Keratinocyte (primary cell): Measurements from ENCODE around the gene TRMT1.

ENCODE experiments used
- EZH2 ChIP-seq: IDR thresholded peaks from one replicate; pipeline ENCODE4 v1.6.1; 2012; ENCODE audit warnings: inconsistent platforms, mild to moderate bottlenecking, low read length, moderate library complexity
- TF ChIP-seq, protein P1 (sequence below), 3 experiments: IDR thresholded peaks in 1 of 3; conservative IDR thresholded peaks in 1 of 3; optimal IDR thresholded peaks in 1 of 3; 2 replicates in 2 of 3; 3 replicates in 1 of 3; pipeline versions ENCODE3 to v1.5.1; 2011; ENCODE audit warnings: low read length in 3 of 3, mild to moderate bottlenecking in 3 of 3, moderate library complexity in 2 of 3, control low read depth in 1 of 3, inconsistent platforms in 1 of 3; ENCODE audit not compliant: insufficient read depth in 2 of 3; ENCODE audit errors: extremely low read depth in 1 of 3

DNA sequence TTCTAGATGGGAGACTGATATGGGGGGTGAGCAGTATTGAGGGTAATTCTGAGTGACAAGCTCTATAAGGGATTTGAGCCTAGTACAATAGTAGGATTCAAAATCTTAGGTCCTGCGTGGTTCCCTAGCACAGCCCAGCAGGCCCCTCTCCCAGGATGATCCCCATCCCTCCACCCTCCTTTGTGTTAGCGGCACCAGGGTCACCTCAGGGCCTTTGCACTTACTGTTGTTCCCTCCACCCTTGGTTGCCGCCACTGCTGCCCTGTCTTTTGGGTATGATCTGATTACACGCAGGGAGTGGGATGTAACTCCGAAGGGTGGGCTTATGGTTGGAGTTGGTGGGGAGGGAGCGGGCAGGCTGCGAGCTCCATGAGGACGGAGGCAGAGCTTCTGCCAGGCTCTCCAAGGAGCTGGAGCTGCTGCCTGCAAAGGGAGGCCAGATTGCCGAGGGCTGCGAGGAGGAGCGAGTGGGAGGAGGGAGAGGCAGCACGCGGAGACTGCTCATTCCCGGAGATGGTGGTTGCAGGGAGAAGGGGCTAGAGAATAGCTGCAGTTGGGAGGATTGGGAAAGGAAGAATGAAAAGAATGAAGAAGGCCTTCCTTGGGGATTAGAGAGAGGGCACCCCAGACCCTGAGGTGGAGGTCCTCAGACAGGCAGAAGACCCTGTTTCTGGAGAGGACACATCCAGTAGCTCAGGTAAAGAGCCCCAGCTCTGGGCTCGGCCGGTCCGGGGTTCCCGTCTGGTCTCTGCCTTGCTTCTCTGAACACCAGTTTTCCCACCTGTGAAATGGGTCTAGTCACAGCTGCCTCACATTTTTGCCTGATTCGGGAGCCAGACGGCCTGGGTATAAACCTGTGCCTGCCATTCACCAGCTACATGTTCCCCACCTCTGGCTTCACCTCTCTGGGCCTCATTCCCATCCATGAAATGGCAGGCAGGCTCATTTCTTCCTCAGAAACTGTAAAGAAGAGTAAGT is 6.7 kb upstream of the TRMT1 start:
- TF ChIP-seq, protein P1, sequence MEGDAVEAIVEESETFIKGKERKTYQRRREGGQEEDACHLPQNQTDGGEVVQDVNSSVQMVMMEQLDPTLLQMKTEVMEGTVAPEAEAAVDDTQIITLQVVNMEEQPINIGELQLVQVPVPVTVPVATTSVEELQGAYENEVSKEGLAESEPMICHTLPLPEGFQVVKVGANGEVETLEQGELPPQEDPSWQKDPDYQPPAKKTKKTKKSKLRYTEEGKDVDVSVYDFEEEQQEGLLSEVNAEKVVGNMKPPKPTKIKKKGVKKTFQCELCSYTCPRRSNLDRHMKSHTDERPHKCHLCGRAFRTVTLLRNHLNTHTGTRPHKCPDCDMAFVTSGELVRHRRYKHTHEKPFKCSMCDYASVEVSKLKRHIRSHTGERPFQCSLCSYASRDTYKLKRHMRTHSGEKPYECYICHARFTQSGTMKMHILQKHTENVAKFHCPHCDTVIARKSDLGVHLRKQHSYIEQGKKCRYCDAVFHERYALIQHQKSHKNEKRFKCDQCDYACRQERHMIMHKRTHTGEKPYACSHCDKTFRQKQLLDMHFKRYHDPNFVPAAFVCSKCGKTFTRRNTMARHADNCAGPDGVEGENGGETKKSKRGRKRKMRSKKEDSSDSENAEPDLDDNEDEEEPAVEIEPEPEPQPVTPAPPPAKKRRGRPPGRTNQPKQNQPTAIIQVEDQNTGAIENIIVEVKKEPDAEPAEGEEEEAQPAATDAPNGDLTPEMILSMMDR (optimal IDR thresholded peaks at IDR 0.05 in 1 of 3, IDR thresholded peaks at IDR 0.05 in 1 of 3, conservative IDR thresholded peaks at IDR 0.05 in 1 of 3; ENCODE audit: extremely low read depth in 1 of 3, insufficient read depth in 2 of 3, low read length in 3 of 3), result no peak
- no peak for TF ChIP-seq EZH2
